HUDEP-2 (cell line): ENCODE data around the gene EFNA2.
"Not testable (repeated sequence)": the region's sequence is repeated elsewhere in the genome, so short reads cannot be mapped to it uniquely, and the experiment has no call there.

Experiments used
- DNase-seq, 76 experiments: peaks; one replicate each; lab custom pipeline; 2025; ENCODE audit not compliant: unreplicated experiment in 76 of 76; lab: John Stamatoyannopoulos, UW

Gene EFNA2

GRCh38 chr19:1312767-1313694 is 27.4 kb downstream of the EFNA2 start:
- DNase-seq, result no peak

- DNase-seq, result no peak
These were observed 28.3 kb downstream of the EFNA2 start for GRCh38 chr19:1313695-1314613.

- DNase-seq, result peak in 33 of 76 experiments; percentile 7 to 52 (median 28)
These were observed 29.9 kb downstream of the EFNA2 start for GRCh38 chr19:1315470-1316166.

DNA sequence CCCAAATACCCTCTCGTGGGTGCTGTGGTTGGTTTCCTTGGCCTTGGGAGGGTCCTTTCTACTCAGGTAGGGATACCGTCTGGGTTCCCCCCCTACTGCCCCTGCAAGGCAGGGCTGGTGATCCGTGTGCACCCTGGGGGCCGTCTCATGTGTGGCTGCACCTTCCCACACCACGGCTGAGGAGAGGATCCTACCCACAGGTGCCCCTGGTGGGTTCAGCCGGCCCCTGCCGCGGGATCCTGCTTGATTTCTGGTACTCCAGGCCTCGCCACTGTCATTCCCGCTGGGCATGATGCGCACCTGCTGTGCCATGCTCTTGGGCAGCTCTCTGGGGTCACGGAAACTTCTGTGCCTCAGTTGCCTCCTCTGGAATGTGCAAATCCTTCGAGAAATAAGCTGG is 30.8 kb downstream of the EFNA2 start:
- no peak for DNase-seq

DNA sequence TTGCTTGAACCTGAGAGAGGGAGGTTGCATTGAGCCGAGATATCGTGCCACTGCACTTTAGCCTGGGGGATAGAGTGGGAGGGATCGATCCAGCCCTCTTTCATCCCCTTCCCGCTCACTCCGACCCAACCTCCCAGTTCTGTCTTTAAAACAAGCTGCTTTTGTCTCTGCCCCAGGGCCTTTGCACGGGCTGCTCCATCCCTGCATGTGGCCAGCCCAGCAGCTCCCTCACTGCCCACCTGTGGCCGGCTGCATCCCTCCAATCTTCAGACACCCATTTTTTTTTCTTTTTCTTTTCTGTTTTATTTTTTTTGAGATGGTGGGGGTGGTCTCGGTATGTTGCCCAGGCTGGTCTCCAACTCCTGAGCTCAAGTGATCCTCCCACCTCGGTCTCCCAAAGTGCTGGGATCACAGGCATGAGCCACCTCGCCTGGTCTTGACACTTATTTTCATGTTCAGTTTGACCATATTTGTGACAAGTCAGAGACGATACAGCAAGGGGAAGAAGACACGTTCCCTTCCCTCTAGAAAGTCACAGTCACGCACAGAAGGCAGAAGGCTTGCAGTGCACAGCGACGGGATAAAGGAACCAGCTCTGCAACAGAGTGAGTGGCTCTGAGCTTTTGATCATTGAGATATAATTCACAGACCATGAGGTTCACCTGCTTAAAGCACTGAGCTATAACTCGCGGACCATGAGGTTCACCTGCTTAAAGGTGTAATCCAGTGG is 31.8 kb downstream of the EFNA2 start:
- DNase-seq, result peak in 1 of 76 experiments; percentile 26

GRCh38 chr19:1318678-1319471 is 33.2 kb downstream of the EFNA2 start:
- no peak for DNase-seq

DNA sequence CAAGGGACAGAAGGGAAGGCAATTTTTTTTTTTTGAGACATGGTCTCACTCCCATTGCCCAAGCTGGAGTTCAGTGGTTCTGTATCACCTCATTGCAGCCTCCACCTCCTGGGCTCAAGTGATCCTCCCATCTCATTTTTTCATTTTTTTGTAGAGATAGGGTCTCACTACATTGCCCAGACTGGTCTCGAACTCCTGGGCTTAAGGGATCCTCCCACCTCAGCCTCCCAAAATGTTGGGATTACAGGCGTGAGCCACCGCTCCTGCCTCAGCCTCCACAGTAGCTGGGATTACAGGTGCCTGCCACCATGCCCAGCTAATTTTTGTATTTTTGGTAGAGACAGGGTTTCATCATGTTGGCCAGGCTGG is 34.6 kb downstream of the EFNA2 start:
- not testable (repeated sequence) for DNase-seq

GRCh38 chr19:1321539-1321938 is 35.9 kb downstream of the EFNA2 start:
- no peak for DNase-seq

GRCh38 chr19:1322198-1322981 is 36.7 kb downstream of the EFNA2 start:
- no peak for DNase-seq

- no peak for DNase-seq
These were observed 38.7 kb downstream of the EFNA2 start for GRCh38 chr19:1324249-1324805.

- DNase-seq, result peak in 4 of 76 experiments; percentile 7 to 17 (median 13)
These were observed 39.3 kb downstream of the EFNA2 start for GRCh38 chr19:1324806-1325567.

- no peak for DNase-seq
These were observed 40.1 kb downstream of the EFNA2 start for GRCh38 chr19:1325568-1326294.

DNA sequence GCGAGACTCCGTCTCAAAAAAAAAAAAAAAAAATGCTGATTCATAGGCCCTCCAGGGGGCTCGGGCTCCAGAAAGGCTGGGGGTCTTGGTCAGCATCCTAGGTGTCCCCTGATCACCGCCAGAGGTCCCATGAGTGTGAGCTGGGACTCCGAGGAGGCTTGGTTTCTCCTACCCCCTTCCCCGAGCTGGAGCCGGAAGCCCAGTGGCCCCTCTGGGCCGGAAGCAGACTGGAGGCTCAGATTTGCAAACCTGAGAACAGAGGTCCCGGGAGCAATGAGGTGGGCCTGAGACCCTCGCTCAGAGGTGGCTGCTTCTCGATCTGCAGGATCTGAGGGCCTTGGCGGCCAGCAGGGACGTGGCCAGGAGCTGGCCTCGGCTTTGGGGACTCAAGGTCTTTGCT is 41.5 kb downstream of the EFNA2 start:
- no peak for DNase-seq

DNA sequence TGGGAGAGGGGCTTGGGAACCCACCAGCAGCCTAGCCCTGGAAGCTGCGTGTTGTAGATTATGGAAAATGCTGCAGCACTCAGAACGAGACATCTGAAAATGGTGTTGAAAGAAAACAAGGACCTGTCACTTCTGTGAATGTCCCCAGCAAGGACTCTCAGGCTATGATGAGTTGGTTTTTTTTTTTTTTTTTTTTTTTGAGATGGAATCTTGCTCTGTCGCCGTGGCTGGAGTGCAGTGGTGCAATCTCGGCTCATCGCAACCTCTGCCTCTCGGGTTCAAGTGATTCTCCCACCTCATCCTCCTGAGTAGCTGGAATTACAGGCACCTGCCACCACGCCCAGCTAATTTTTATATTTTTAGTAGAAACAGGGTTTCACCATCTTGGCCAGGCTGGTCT is 46.5 kb downstream of the EFNA2 start:
- DNase-seq, result not testable (repeated sequence)

GRCh38 chr19:1336079-1336684 is 50.5 kb downstream of the EFNA2 start:
- DNase-seq, result no peak

DNA sequence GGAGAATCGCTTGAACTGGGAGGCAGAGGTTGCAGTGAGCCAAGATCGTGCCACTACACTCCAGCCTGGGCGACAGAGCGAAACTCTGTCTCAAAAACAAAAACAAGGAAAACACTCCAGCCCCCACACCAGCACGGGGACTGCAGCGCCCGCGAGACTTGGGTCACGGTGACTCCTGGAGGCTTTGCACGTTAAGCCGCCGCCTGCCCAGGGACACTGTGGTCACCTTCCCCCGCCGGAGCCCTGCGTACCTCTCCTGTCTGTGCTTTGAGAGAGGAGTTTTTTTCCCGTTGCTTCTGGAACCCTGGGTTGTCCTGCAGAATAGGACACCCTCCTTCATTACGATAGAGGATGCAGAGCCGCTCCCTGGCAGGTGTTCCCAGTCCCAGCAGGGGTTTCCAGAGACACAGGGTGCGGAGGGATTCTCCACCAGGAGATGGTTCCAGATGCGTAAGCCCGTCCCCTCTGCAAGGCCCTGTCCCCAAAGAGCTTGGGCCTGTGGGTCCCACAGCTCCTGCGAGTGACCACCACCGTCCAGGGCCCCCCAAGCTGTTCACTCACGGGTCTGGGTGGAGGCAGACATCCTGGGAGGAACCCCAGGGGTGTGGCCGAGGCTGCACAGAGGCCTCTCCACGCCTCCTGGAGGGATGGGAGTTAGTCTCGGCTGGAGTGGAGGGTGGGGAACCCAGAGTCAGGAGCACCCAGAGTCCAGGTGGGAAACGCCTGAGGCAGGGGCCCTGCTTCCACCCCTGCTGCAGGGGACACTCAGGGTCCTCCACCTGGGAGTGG is 55.2 kb downstream of the EFNA2 start:
- no peak for DNase-seq
